ENCODE results near the gene UBA52.
"Not testable (repeated sequence)": the region's sequence is repeated elsewhere in the genome, so short reads cannot be mapped to it uniquely, and the experiment has no call there.

UBA52 gene

DNA sequence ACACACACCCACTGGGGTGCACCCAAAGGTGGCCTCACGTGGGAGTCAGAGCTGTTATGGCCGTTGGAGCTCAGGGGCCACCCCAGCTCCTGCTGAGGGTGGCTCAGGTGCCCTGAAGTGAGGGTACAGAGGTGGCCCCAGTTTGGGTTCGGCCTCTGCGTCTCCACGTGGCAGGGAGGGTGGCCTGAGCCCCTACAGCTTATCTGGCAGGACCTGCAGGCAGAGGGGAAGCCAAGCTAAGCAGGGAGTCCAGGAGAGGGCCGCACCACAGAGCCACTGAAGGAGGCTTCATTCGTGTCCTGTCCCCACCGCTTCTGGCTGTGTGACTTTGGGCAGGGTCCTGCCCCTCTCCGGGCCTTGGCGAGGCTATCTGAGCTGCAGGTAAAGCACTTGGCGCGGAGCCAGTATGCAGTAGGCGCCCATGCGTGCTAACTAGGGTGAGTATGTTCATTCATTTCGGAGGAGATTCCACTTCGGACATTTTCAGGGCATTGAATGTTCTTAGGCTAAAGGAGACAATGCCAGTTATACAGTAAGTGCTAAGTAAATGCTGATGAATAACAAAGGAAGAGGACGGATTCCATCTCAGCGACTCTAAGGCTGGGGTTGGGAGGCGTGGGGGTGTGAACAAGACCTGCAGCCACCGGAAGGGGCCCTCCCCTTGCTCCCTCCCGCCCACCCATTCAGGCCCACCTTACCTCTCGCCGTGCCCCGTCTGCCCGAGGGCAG, 21.9 kb downstream of the UBA52 start:
- FAIRE-seq = no peak

DNA sequence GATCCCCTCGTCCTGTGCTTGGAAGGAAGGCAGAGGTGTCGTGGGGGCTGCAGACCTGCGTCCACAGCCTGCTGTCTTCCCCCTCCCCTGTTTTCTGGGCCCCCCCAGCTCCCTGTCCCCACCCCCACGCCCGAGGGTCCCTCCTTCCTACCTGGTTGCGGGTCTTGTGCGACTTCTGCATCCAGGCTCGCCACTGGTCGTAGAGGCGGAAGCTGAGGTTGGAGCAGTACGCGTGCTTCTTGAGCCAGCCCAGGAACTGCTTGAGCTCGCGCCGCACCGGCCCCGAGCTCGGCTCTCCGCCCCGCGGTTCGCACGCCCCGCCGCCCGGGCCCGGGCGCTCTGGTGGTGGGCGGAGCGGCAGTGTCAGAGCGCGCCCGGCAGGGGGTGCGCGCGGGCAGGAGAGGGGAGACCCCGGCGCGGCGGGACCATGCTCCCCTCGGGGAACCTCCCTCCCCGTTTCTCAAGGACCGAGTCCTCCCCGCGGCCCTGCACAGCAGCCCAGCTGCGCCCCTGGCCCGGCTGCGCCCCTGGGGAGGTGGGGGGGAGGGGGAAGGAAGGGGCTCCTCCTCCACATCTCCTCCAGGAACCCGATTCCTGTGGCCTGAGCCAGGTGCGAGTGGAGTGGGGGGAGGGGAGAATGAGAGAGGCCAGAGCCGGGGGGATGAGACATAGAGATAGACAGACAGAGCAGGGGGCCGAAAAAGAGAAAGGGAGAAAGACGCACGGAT, 22.6 kb downstream of the UBA52 start:
- FAIRE-seq = no peak

GRCh38 chr19:18594824-18595373, 23.2 kb downstream of the UBA52 start:
- FAIRE-seq = no peak

- no peak for FAIRE-seq
These were observed 23.8 kb downstream of the UBA52 start for GRCh38 chr19:18595475-18595874.

DNA sequence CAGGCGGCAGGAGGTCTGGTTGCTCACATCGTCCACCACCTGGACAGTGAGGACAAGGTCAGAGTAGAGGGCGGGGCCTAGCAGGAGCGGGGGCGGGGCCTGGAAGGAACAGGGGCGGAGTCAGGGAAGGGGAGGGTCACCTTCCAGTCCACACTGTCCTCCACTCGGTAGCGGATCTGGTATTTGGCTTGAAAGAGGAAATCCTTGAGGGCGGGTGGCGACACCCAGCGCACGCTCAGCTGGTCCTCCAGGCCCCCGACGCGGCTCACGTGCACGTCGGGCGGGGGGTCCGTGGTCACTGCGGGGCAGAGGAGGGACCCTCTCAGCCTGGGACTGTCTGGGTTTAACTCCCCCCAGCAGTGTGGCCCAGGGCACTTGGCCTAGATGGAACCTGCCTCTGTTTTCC, 25.1 kb downstream of the UBA52 start:
- FAIRE-seq = no peak

DNA sequence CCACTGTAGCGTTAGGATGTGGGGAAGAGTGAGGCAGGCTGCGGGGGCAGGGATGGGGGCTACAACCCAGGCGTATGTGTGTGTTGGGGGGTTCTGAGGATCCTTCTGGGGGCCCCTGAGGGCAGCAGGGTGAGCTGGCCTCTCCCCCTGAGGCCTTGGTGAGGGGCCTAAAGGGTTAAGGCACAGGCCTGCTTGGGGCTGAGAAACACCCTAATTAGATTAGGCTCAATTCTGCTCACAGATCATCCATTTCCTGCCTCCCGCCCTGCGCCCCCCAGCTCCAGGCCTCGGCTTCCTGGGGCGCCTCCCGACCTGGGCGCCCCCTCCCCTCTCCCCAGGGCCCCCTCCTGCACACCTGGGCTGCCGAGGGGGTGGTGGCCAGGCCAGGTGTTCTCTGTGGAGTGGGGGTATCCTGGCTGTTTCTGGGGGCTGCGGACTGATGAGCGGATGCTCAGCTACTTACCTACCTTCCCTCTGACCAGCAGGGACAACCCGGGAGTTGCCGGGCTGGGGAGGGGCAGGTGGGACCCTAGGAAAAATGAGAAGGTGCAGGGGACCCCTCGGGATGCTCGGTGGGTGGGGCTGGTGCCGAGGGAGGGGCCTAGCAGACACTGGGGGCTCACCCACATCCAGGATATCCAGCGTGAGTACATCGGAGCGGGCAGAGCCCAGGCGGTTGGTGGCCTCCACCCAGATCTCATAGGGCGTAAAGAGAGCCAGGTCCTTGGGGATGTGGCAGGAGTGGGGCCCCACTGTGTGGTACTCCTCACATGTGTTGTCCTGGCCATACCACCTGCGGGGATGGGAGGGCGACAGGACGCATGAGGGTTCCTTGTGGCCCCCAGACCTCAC, 26.4 kb downstream of the UBA52 start:
- FAIRE-seq = no peak

- FAIRE-seq = no peak
These were observed 27.8 kb downstream of the UBA52 start for GRCh38 chr19:18599485-18599884.

DNA sequence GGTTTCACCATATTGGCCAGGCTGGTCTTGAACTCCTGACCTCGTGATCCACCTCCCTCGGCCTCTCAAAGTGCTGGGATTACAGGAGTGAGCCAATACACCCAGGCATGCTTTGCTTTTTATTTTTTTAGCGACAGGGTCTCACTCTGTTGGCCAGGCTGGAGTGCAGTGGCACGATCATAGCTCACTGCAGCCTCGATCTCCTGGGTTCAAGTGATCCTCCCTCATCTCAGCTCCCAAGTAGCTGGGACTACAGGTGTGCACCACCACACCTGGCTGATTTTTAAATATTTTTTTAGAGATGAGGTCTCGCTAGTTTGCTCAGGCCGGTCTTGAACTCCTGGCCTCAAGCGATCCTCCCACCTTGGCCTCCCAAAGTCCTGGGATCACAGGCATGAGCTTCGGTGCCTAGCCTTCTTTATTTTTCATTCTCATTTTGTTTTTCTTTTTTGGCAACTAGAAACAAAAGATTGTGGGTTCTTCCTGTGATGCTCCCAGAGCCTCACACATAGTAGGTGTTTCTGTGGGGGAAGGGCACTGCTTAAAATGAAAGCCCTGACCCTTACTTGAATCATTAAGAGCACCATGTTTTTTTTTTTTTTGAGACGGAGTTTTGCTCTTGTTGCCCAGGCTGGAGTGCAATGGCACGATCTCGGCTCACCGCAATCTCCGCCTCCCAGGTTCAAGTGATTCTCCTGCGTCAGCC, 29.2 kb downstream of the UBA52 start:
- not testable (repeated sequence) for FAIRE-seq

DNA sequence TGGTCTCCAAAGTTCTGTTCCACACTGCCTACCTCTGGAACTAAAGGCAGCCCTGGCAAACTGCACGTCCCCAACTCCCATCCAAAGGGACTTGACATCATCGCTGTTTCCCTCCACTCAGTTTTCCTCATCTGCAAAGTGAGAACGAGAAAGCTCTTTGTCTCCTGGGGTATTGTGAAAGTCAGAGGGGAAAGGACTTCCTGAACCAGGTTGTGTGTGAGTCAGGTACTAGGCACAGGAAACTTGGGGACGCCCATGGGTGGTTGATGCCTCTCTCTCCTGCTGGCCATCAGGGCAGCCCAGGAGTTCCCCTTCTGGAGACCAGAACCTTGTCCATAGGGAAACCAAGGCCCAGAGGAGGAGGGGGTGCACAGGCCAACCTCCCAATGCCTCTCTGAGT, 30.2 kb downstream of the UBA52 start:
- no peak for FAIRE-seq

- FAIRE-seq = no peak
These were observed 31.7 kb downstream of the UBA52 start for GRCh38 chr19:18603255-18603957.

DNA sequence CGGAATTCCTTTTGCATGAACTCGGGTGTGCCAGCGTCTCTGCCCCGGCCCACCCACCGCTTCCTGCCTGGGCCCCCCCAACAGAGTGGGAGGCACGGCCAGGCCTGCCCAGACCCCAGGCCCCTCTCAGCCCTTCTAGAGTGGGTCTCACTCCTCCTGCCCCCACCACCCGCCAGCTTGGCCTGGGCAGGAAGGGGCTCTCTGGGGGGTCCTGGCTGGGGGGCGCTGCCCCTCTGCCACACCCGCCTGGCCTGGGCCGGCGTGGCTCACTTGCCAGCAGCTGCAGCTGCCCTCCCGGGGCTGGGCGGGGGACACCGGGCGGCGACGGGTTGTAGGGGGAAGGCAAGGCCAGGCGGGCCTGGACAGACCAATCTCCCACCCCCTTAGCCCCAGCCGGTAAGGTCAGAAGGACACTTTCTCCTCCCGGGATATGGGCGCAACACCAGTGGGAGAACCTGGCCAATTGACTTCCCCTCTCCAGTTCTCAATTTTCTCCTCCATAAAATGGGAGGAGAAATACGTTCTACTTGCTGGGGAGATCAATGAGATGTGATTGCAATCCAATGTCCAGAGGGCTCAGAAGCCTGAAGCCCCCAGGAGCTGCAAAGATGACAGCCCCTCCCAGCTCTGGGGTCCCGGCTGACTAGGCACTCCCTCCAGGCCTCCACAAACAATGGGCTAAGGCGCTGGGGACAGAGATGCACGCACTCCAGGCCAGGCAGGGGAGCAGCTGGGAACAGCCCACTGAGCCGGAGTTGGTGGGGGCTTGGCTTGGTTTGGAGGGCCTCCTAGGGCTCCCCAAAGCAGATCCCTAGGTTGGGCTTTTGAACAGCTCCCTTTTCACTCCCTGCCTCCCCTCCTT, 32.5 kb downstream of the UBA52 start:
- FAIRE-seq = no peak

- FAIRE-seq = no peak
These were observed 33.1 kb downstream of the UBA52 start for GRCh38 chr19:18604820-18605159.

DNA sequence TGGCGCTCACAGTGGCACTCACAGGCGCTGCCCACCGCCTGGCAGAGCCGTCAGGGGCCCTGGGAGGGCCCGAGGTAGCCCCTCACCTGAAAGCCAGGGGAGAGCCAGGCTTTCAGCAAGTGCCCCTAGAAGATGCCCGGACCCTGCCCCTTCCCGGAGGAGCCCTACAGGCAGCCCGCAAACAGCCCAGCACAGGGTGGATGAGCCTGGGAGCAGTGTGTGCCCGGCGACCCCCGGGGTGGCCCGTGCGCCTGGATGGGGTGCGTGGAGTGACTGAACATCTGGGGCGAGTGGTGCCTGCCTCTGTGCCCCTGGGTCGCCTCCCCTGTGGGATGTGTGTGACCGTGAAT, 33.5 kb downstream of the UBA52 start:
- FAIRE-seq = no peak

GRCh38 chr19:18605546-18606280, 34.1 kb downstream of the UBA52 start:
- no peak for FAIRE-seq

GRCh38 chr19:18606281-18607225, 34.9 kb downstream of the UBA52 start, which contains the start of gene CRLF1:
TSS of gene CRLF1 (minus strand) at chr19:18606799. CDS start at chr19:18606656, 143 bp downstream.
- FAIRE-seq = no peak

GRCh38 chr19:18607226-18608101, 35.8 kb downstream of the UBA52 start:
- FAIRE-seq = no peak

- FAIRE-seq = no peak
These were observed 36.6 kb downstream of the UBA52 start for GRCh38 chr19:18608102-18608804.

Data from TTC549 (cell line).